GM18858 (cell line): ENCODE results near the gene FGF9.

Source experiments
- ATAC-seq: cut with Tn5 transposase; IDR thresholded peaks from one replicate; pipeline ENCODE4 v1.9.1; 2021; ENCODE audit not compliant: unreplicated experiment

FGF9 gene

GRCh38 chr13:21703846-21704245, 33.0 kb downstream of the FGF9 start:
- ATAC-seq: no peak

DNA sequence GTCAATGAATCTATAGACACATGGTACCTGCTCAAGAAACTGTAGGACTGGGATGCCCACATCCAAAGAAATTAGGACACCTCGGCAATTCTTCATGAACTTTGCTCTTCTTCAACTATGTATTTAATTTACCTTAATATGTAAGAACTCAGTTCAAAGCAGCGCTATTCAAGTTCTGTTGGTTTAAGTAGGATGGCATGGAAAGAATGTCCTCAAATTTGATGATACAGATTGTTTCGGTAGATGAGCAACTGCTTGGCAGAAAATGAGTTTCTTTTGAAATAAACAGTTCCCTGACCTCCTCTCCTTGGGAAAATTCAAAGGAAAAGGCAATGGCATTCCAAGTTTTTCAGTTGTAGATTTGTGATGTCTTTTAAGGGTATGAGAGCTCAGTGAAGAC, 36.7 kb downstream of the FGF9 start:
- ATAC-seq: no peak

DNA sequence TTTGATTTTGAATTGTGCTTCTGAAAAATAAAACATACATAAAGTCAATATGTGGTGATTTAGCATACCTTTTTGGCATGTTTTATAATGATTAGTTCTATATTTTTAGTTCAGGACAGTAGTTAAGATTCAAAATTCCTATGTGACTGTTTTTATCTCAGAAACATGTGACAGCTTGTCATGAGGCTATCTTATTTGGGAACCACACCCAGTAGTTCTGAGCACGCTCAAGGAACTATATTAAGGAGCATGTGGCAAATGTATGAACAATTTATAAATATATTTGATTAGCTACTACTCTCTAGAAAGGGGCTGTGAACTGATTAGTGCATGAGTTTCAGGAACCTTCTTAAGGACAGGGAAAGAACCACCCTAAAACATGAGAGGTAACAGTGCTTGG, 38.8 kb downstream of the FGF9 start:
- ATAC-seq: no peak

GRCh38 chr13:21710163-21710562, 39.3 kb downstream of the FGF9 start:
- no peak for ATAC-seq

DNA sequence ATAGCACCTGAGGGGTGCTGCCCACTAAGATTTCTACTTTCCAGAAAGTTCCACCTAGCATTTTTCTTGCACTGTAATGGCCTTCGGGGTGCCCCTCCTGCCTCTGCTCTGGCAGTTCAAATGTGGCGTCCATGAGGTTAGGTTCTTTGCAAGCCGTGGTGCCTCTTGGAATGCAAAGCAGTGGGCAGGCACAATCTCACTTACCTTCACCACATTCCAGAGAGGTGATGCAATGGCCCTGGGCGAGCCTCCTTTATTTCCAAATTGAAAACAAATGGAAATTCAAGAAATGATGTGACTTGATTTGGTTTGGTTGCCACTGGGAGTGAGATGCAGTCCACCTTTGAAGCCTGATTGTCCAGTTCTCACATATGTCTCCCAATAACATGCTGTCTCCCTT, 46.9 kb downstream of the FGF9 start:
- no peak for ATAC-seq

GRCh38 chr13:21719463-21719862, 48.6 kb downstream of the FGF9 start:
- ATAC-seq: no peak

DNA sequence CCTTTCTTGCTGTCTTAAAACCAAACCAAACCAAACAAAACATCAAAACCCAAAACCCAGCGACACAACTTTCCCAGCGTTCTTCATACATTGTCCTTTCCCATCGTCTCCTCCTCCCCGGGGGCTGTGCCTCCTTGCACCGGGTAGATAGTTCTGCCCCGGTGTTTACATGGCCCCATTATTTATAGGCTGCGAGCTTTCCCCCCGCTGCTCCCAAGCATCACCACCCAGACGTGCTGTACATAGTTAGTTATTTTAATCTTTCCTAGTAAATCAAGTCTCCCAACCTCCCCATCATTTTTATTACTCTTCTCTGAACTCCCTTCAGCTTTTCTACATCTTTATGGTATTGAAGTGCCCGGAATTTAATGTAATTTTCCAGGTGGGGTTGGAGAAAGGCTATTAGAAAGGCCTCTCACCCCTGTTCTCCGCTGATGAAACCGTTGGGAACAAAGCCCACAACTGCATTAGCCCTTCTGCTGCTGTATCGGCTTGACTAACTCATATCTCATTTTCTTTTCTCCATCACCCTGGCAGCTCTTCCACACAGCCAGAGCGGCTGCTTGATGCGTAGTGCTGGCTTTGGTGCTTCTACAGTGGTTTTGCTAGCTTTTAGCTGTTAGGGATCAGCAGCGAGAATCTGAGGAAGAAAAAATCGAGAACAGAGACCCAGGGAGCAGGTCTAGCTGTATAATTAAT, 53.1 kb downstream of the FGF9 start:
- no peak for ATAC-seq

DNA sequence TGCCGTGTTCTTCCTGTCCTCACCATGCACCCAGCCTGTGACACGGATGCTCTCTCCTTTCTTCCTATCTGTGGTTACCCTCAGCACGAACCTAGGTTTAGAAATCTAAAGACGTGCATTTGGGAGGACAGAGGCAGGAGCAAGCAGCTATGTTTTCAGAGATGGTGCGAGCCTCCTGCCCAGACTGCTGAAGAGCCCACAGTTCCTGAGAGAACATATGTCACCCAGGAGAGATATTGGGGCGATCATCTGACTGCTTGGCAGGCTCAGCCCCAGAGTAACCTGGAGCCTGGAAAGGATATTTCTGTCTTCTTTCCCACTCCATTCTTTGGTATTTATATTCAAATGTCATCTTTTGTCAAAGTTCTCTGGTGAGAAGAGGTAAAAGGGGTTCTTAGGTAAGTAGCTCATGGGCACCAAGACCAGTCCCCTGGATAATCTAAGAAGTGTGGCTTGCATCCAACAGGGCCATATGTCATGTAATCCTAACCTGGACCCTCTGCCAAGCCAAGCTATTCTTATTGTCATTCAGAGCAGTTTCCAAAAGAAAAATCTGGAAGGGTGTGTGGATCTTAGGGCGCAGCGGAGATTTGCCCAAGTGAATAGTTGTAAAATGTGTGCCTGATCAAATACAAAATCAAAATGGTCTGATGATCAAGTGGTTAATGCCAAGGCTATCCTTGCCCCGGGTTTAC, 59.5 kb downstream of the FGF9 start:
- ATAC-seq: no peak

- no peak for ATAC-seq
Measured at GRCh38 chr13:21733475-21734263, 62.8 kb downstream of the FGF9 start.

- ATAC-seq: no peak
Measured at GRCh38 chr13:21734961-21735360, 64.1 kb downstream of the FGF9 start.

DNA sequence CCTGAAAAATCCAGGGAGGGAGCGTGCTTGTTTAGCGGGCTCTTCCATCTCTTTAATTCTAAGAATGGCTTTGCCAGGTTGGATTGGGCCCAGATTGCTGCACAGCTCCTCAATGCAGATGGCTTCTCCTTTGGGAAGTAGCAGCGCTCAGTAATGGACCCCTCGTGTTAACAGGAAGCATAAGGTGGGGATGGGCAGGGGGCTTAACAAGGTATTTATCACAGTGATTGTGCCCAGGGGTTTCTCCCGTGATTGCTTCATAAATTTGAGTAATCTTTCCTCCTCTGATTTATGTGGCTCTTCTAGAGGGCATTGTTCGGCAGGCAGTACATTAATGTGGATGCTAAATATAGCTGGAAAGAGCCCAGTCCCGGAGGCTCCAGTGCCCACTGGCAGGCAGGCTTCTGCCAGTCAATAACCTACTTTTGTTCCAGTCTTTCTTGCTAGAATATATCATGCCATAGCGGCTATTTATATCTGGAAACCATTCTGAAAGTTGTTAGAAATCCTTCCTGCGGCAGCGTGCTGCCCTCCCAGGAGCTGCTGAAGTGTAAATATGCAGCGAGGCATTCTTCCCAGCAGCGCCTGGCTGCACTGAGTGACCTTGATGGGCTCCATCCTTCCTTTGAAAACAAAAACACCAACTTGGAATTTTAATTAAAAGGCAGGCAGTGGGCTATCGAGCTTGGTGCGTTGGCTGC, 65.0 kb downstream of the FGF9 start:
- no peak for ATAC-seq

- ATAC-seq: no peak
Measured at GRCh38 chr13:21736926-21737325, 66.1 kb downstream of the FGF9 start.

GRCh38 chr13:21738630-21739029, 67.8 kb downstream of the FGF9 start:
- no peak for ATAC-seq

DNA sequence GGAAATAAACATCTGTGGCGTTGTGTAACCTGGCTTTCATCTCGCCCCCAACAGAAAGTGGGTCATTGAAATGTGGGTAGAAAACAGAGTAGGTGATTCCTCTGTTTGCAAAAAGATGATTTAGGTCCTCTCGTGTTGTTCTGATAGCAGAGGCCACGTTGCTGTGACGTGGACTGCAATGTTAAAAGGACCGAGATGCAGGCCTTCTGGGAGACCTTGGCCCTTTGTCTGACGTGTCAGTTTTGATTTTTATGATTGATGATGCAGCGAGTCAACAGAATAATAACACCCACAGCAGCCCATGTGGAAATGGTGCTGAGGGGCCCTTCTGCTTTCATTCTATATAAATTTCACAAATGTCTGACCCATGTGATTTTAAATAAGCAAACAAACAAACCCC, 68.9 kb downstream of the FGF9 start:
- no peak for ATAC-seq

- no peak for ATAC-seq
Measured at GRCh38 chr13:21741396-21741979, 70.6 kb downstream of the FGF9 start.

- no peak for ATAC-seq
Measured at GRCh38 chr13:21742096-21742495, 71.2 kb downstream of the FGF9 start.

- ATAC-seq: no peak
Measured at GRCh38 chr13:21744149-21744548, 73.3 kb downstream of the FGF9 start.

DNA sequence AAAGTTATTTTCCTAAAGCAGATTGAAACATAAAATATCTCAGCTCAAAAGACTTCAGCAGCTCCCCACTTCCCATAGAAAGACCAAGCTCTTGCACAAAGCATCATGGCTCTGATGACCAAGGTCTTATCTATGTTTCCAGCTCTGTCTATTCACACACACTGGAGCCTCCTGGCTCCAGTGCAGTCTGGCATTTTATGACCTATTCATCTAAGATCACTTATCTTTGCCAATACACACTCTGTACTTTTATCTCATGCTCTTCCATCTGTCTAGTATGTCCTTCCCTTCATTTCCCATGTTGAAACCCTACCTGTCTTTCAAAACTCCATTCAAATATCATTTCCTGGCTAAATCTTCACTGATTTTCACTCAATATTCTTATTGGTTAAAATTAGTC, 74.4 kb downstream of the FGF9 start:
- ATAC-seq: no peak

GRCh38 chr13:21747456-21747855, 76.6 kb downstream of the FGF9 start:
- ATAC-seq: no peak

- no peak for ATAC-seq
Measured at GRCh38 chr13:21748166-21748565, 77.3 kb downstream of the FGF9 start.

- ATAC-seq: no peak
Measured at GRCh38 chr13:21749410-21749809, 78.5 kb downstream of the FGF9 start.
